ENCODE results near the gene WASF2. TPM values are rescaled to one million over a fixed set of nuclear protein-coding genes. Genes with fewer than 3 reads are reported as not detected.

WASF2 gene
- total and polyA plus RNA-seq, 4 donors = 27.2 to 164 (median 101) TPM

- no peaks in the 10 kb centered on the region for H3K9me3 ChIP-seq (ENCODE audit: control insufficient read depth, low read length)
- 6 to 7% methylated on average over 9 of the region's 9 CpGs for WGBS, 2 donors
- intact Hi-C loops (cut with DNase I) = loop anchor here (2.0 to 10.0 kb wide), 3 partner anchors 65 to 113 kb away; partner anchors contain the start of gene AHDC1 (in 1 of the 2)
- no peaks in the 10 kb centered on the region for H3K27me3 ChIP-seq (ENCODE audit: control insufficient read depth in 1 of 2, insufficient read depth in 2 of 2, low read length in 1 of 2)
- DNase-seq = peak; percentile 72 to 78
- H3K36me3 ChIP-seq (ENCODE audit: control insufficient read depth in 1 of 2, insufficient read depth in 2 of 2, low read length in 1 of 2) = no peaks in the 10 kb centered on the region
- peak; percentile 2 for ATAC-seq (ENCODE audit: low FRiP score)
- H3K4me3 ChIP-seq (ENCODE audit: low read length in 2 of 2) = no peak overlapping the region
- H3K4me1 ChIP-seq (ENCODE audit: control insufficient read depth in 1 of 2, insufficient read depth in 2 of 2, low read length in 2 of 2) = peaks cover 0 to 3% of the 10 kb centered on the region in 2 donors
- H3K27ac ChIP-seq (ENCODE audit: low read depth in 1 of 2, low read length in 2 of 2) = peak overlapping the region; percentile 48 to 98
Observed at GRCh38 chr1:27491748-27492700, 2.1 kb upstream of the WASF2 start.

GRCh38 chr1:27489501-27489972, 430 bp downstream of the WASF2 start:
- peak overlapping the region in 1 of 2 donors; percentile 87 for H3K27ac ChIP-seq (ENCODE audit: low read depth in 1 of 2, low read length in 2 of 2)
- no peaks in the 10 kb centered on the region for H3K36me3 ChIP-seq (ENCODE audit: control insufficient read depth in 1 of 2, insufficient read depth in 2 of 2, low read length in 1 of 2)
- ATAC-seq (ENCODE audit: low FRiP score) = peak; percentile 58
- H3K9me3 ChIP-seq (ENCODE audit: control insufficient read depth, low read length) = no peaks in the 10 kb centered on the region
- intact Hi-C loops (cut with DNase I) = loop anchor here in 1 of 2 donors (5.0 to 10.0 kb wide), 2 partner anchors 62 to 85 kb away; no protein-coding TSS in a partner anchor
- peak overlapping the region; percentile 79 to 97 for H3K4me3 ChIP-seq (ENCODE audit: low read length in 2 of 2)
- no peaks in the 10 kb centered on the region for H3K27me3 ChIP-seq (ENCODE audit: control insufficient read depth in 1 of 2, insufficient read depth in 2 of 2, low read length in 1 of 2)
- DNase-seq = peak in 1 of 2 donors; percentile 84
- 0% methylated on average over 25 to 26 of the region's 26 CpGs for WGBS, 2 donors
- H3K4me1 ChIP-seq (ENCODE audit: control insufficient read depth in 1 of 2, insufficient read depth in 2 of 2, low read length in 2 of 2) = no peaks in the 10 kb centered on the region

- ATAC-seq (ENCODE audit: low FRiP score) = no peak
- H3K36me3 ChIP-seq (ENCODE audit: control insufficient read depth in 1 of 2, insufficient read depth in 2 of 2, low read length in 1 of 2) = no peaks in the 10 kb centered on the region
- peak overlapping the region; percentile 79 to 97 for H3K4me3 ChIP-seq (ENCODE audit: low read length in 2 of 2)
- peaks cover 0 to 2% of the 10 kb centered on the region in 2 donors for H3K4me1 ChIP-seq (ENCODE audit: control insufficient read depth in 1 of 2, insufficient read depth in 2 of 2, low read length in 2 of 2)
- DNase-seq = no peak
- no peaks in the 10 kb centered on the region for H3K9me3 ChIP-seq (ENCODE audit: control insufficient read depth, low read length)
- WGBS, 2 donors = 14 to 15% methylated on average over 6 of the region's 6 CpGs
- H3K27me3 ChIP-seq (ENCODE audit: control insufficient read depth in 1 of 2, insufficient read depth in 2 of 2, low read length in 1 of 2) = no peaks in the 10 kb centered on the region
- intact Hi-C loops (cut with DNase I) = loop anchor here in 1 of 2 donors (5.0 to 10.0 kb wide), 2 partner anchors 61 to 83 kb away; no protein-coding TSS in a partner anchor
- no peak overlapping the region for H3K27ac ChIP-seq (ENCODE audit: low read depth in 1 of 2, low read length in 2 of 2)
Observed at GRCh38 chr1:27487966-27488884, 1.7 kb downstream of the WASF2 start.

- DNase-seq = no peak
- Histone ChIP-seq H3K4me3 (ENCODE audit: low read length in 2 of 2) (no peak overlapping the region), H3K4me1 (ENCODE audit: control insufficient read depth in 1 of 2, insufficient read depth in 2 of 2, low read length in 2 of 2) (peaks cover 2 to 3% of the 10 kb centered on the region in 2 donors), H3K27ac (ENCODE audit: low read depth in 1 of 2, low read length in 2 of 2) (no peak overlapping the region), H3K27me3 (ENCODE audit: control insufficient read depth in 1 of 2, insufficient read depth in 2 of 2, low read length in 1 of 2) (no peaks in the 10 kb centered on the region), H3K9me3 (ENCODE audit: control insufficient read depth, low read length) (no peaks in the 10 kb centered on the region), H3K36me3 (ENCODE audit: control insufficient read depth in 1 of 2, insufficient read depth in 2 of 2, low read length in 1 of 2) (no peaks in the 10 kb centered on the region)
- 96 to 98% methylated on average over 1 of the region's 1 CpG for WGBS, 2 donors
- ATAC-seq (ENCODE audit: low FRiP score) = no peak
- intact Hi-C loops (cut with DNase I) = loop anchor here in 1 of 2 donors (5.0 to 10.0 kb wide), 2 partner anchors 58 to 81 kb away; no protein-coding TSS in a partner anchor
Observed at GRCh38 chr1:27485363-27485762, 4.6 kb downstream of the WASF2 start.

- H3K4me3 ChIP-seq (ENCODE audit: low read length in 2 of 2) = no peak overlapping the region
- DNase-seq (no peak), ATAC-seq (ENCODE audit: low FRiP score) (no peak)
- intact Hi-C loops (cut with DNase I) = loop anchor here (5.0 to 10.0 kb wide), 2 partner anchors 36 to 79 kb away; no protein-coding TSS in a partner anchor
- H3K36me3 ChIP-seq (ENCODE audit: control insufficient read depth in 1 of 2, insufficient read depth in 2 of 2, low read length in 1 of 2) = no peaks in the 10 kb centered on the region
- no peaks in the 10 kb centered on the region for H3K27me3 ChIP-seq (ENCODE audit: control insufficient read depth in 1 of 2, insufficient read depth in 2 of 2, low read length in 1 of 2)
- no peak overlapping the region for H3K27ac ChIP-seq (ENCODE audit: low read depth in 1 of 2, low read length in 2 of 2)
- no peaks in the 10 kb centered on the region for H3K9me3 ChIP-seq (ENCODE audit: control insufficient read depth, low read length)
- WGBS, 2 donors = 90 to 91% methylated on average over 2 of the region's 2 CpGs
- H3K4me1 ChIP-seq (ENCODE audit: control insufficient read depth in 1 of 2, insufficient read depth in 2 of 2, low read length in 2 of 2) = peaks cover 2 to 3% of the 10 kb centered on the region in 2 donors
Observed at GRCh38 chr1:27483659-27484058, 6.3 kb downstream of the WASF2 start.

- intact Hi-C loops (cut with DNase I) = loop anchor here (5.0 to 10.0 kb wide), 2 partner anchors 35 to 77 kb away; no protein-coding TSS in a partner anchor
- ATAC-seq (ENCODE audit: low FRiP score) = no peak
- H3K4me3 ChIP-seq (ENCODE audit: low read length in 2 of 2) = no peak overlapping the region
Observed at GRCh38 chr1:27481994-27482620, 7.9 kb downstream of the WASF2 start.

GRCh38 chr1:27478098-27478497, 11.9 kb downstream of the WASF2 start:
- H3K4me1 ChIP-seq (ENCODE audit: control insufficient read depth in 1 of 2, insufficient read depth in 2 of 2, low read length in 2 of 2) = peaks cover 4 to 6% of the 10 kb centered on the region in 2 donors
- intact Hi-C loops (cut with DNase I) = no loop called here
- WGBS, 2 donors = 94 to 95% methylated on average over 4 of the region's 4 CpGs

More at GRCh38 chr1:27481994-27482620, 7.9 kb downstream of the WASF2 start:
- 69 to 77% methylated on average over 2 of the region's 2 CpGs for WGBS, 2 donors
- DNase-seq = no peak
- peaks cover 2 to 3% of the 10 kb centered on the region in 2 donors for H3K4me1 ChIP-seq (ENCODE audit: control insufficient read depth in 1 of 2, insufficient read depth in 2 of 2, low read length in 2 of 2)
- no peaks in the 10 kb centered on the region for H3K36me3 ChIP-seq (ENCODE audit: control insufficient read depth in 1 of 2, insufficient read depth in 2 of 2, low read length in 1 of 2)
- H3K27ac ChIP-seq (ENCODE audit: low read depth in 1 of 2, low read length in 2 of 2) = no peak overlapping the region
- no peaks in the 10 kb centered on the region for H3K9me3 ChIP-seq (ENCODE audit: control insufficient read depth, low read length)
- H3K27me3 ChIP-seq (ENCODE audit: control insufficient read depth in 1 of 2, insufficient read depth in 2 of 2, low read length in 1 of 2) = no peaks in the 10 kb centered on the region

More at GRCh38 chr1:27478098-27478497, 11.9 kb downstream of the WASF2 start:
- Histone ChIP-seq H3K27me3 (ENCODE audit: control insufficient read depth in 1 of 2, insufficient read depth in 2 of 2, low read length in 1 of 2) (no peaks in the 10 kb centered on the region), H3K27ac (ENCODE audit: low read depth in 1 of 2, low read length in 2 of 2) (no peak overlapping the region), H3K4me3 (ENCODE audit: low read length in 2 of 2) (no peak overlapping the region), H3K36me3 (ENCODE audit: control insufficient read depth in 1 of 2, insufficient read depth in 2 of 2, low read length in 1 of 2) (no peaks in the 10 kb centered on the region), H3K9me3 (ENCODE audit: control insufficient read depth, low read length) (no peaks in the 10 kb centered on the region)
- no peak for ATAC-seq (ENCODE audit: low FRiP score)
- no peak for DNase-seq

All from aorta (tissue), 5 donors.